ENCODE data around the gene PLCB2. TPM values are rescaled to one million over a fixed set of nuclear protein-coding genes. Genes with fewer than 3 reads are reported as not detected.

PLCB2 gene
- total RNA-seq, 1 donor from 2014 or later = 5.1 TPM

GRCh38 chr15:40325700-40326099 lies 18.0 kb upstream of the PLCB2 start:
- DNase-seq (ENCODE audit: extremely low read depth, low read depth, low spot score) = no peak

- no peak for DNase-seq (ENCODE audit: extremely low read depth, low read depth, low spot score)
Observed at GRCh38 chr15:40325188-40325587, 17.5 kb upstream of the PLCB2 start.

GRCh38 chr15:40323953-40324937 lies 16.5 kb upstream of the PLCB2 start:
- DNase-seq (ENCODE audit: extremely low read depth, low read depth, low spot score) = no peak

- DNase-seq (ENCODE audit: extremely low read depth, low read depth, low spot score) = no peak
Observed at GRCh38 chr15:40323239-40323952, 15.7 kb upstream of the PLCB2 start, which contains the start of gene INAFM2. Gene INAFM2 (plus strand): TSS chr15:40323692. CDS start chr15:40324056, 364 bp downstream.

GRCh38 chr15:40322531-40323238 lies 14.9 kb upstream of the PLCB2 start:
- DNase-seq (ENCODE audit: extremely low read depth, low read depth, low spot score) = no peak

GRCh38 chr15:40320931-40321371 lies 13.2 kb upstream of the PLCB2 start:
- DNase-seq (ENCODE audit: extremely low read depth, low read depth, low spot score) = no peak

GRCh38 chr15:40320409-40320808 lies 12.7 kb upstream of the PLCB2 start:
- no peak for DNase-seq (ENCODE audit: extremely low read depth, low read depth, low spot score)

- DNase-seq (ENCODE audit: extremely low read depth, low read depth, low spot score) = no peak
Observed at GRCh38 chr15:40317580-40317979, 9.8 kb upstream of the PLCB2 start.

GRCh38 chr15:40316931-40317330 lies 9.2 kb upstream of the PLCB2 start:
- DNase-seq (ENCODE audit: extremely low read depth, low read depth, low spot score) = no peak

GRCh38 chr15:40314723-40315276 lies 7.1 kb upstream of the PLCB2 start:
- no peak for DNase-seq (ENCODE audit: extremely low read depth, low read depth, low spot score)

GRCh38 chr15:40313531-40314398 lies 6.0 kb upstream of the PLCB2 start:
- DNase-seq (ENCODE audit: extremely low read depth, low read depth, low spot score) = no peak

- no peak for DNase-seq (ENCODE audit: extremely low read depth, low read depth, low spot score)
Observed at GRCh38 chr15:40312370-40313158, 4.8 kb upstream of the PLCB2 start.

- DNase-seq (ENCODE audit: extremely low read depth, low read depth, low spot score) = no peak
Observed at GRCh38 chr15:40310993-40311392, 3.3 kb upstream of the PLCB2 start.

- DNase-seq (ENCODE audit: extremely low read depth, low read depth, low spot score) = no peak
Observed at GRCh38 chr15:40310001-40310959, 2.5 kb upstream of the PLCB2 start.

- DNase-seq (ENCODE audit: extremely low read depth, low read depth, low spot score) = no peak
Observed at GRCh38 chr15:40309344-40309862, 1.7 kb upstream of the PLCB2 start.

GRCh38 chr15:40306908-40307307 lies 827 bp downstream of the PLCB2 start:
- DNase-seq (ENCODE audit: extremely low read depth, low read depth, low spot score) = no peak

GRCh38 chr15:40306371-40306770 lies 1.4 kb downstream of the PLCB2 start:
- DNase-seq (ENCODE audit: extremely low read depth, low read depth, low spot score) = no peak

GRCh38 chr15:40305281-40305680 lies 2.5 kb downstream of the PLCB2 start:
- DNase-seq (ENCODE audit: extremely low read depth, low read depth, low spot score) = no peak
